Suprapubic skin (tissue), 4 donors: ENCODE results near the gene OGFOD2. TPM values are rescaled to one million over a fixed set of nuclear protein-coding genes. Genes with fewer than 3 reads are reported as not detected.
"Not testable (repeated sequence)": the region's sequence is repeated elsewhere in the genome, so short reads cannot be mapped to it uniquely, and the experiment has no call there.

ENCODE experiments used
- DNase-seq, 2 donors: peaks; one replicate each; pipeline ENCODE4 v3.0.0-alpha.2; 2019; ENCODE audit warnings: low spot score in 2 of 2
- H3K27ac ChIP-seq: fragments of 200-600 bp; sonication (generic); one replicate; pipeline ENCODE4 v1.5.1; 2019
- H3K27me3 ChIP-seq: fragments of 200-600 bp; sonication (generic); one replicate; pipeline ENCODE4 v1.5.1; 2019
- H3K36me3 ChIP-seq: fragments of 200-600 bp; sonication (generic); one replicate; pipeline ENCODE4 v1.5.1; 2019
- H3K4me1 ChIP-seq: fragments of 200-600 bp; sonication (generic); one replicate; pipeline ENCODE4 v1.5.1; 2019
- H3K4me3 ChIP-seq: fragments of 200-600 bp; sonication (generic); one replicate; pipeline ENCODE4 v1.5.1; 2019; ENCODE audit warnings: mild to moderate bottlenecking
- H3K9me3 ChIP-seq: fragments of 200-600 bp; sonication (generic); one replicate; pipeline ENCODE4 v1.5.1; 2019
- CTCF ChIP-seq, 2 donors: fragments of 200-600 bp in 1 of 2; fragments of 450-650 bp in 1 of 2; sonication (generic) in 1 of 2; IDR thresholded peaks; one replicate each; pipeline ENCODE4 v1.5.1; 2016 to 2019; ENCODE audit warnings: antibody characterized with exemption in 2 of 2, mild to moderate bottlenecking in 1 of 2, moderate library complexity in 1 of 2
- EP300 ChIP-seq: sonication (generic); formaldehyde crosslinking; IDR thresholded peaks from one replicate; pipeline ENCODE4 v1.6.1; 2017; ENCODE audit warnings: antibody characterized with exemption
- POLR2A ChIP-seq, 2 donors: fragments of 450-650 bp; IDR thresholded peaks; one replicate each; pipeline ENCODE4 v1.6.1; 2017; ENCODE audit warnings: antibody characterized with exemption in 2 of 2, mild to moderate bottlenecking in 2 of 2, moderate library complexity in 2 of 2
- POLR2AphosphoS5 ChIP-seq, 3 donors: sonication (generic); formaldehyde crosslinking; IDR thresholded peaks; one replicate each; pipeline ENCODE4 v1.6.1; 2017; ENCODE audit warnings: antibody characterized with exemption in 3 of 3
- WGBS: methylation state at CpG from one replicate; pipeline ENCODE4 v1.1.5; 2018; 5-methylcytosine and 5-hydroxymethylcytosine counted together
- total RNA-seq, 4 donors: library from RNA; depleted of rRNA; stranded (reverse); fragments of >200 nt; gene quantifications; one replicate each; pipeline ENCODE4 v1.1.0, GENCODE V29; 2016

OGFOD2 gene
- total RNA-seq, 4 donors from 2014 or later = 9.9 to 27.0 (median 13.5) TPM

GRCh38 chr12:123011701-123012100 is 36.7 kb downstream of the OGFOD2 start:
- Histone ChIP-seq H3K36me3 (peaks cover 23% of the 10 kb centered on the region), H3K27ac (no peak overlapping the region), H3K27me3 (no peaks in the 10 kb centered on the region), H3K4me1 (no peaks in the 10 kb centered on the region), H3K4me3 (no peak overlapping the region), H3K9me3 (no peaks in the 10 kb centered on the region)
- no peak for TF ChIP-seq POLR2AphosphoS5 (IDR thresholded peaks at IDR 0.05)
- no peak for TF ChIP-seq CTCF (IDR thresholded peaks at IDR 0.05)
- TF ChIP-seq POLR2A (IDR thresholded peaks at IDR 0.05) = no peak
- no peak for TF ChIP-seq EP300
- DNase-seq = no peak
- WGBS = 84% methylated on average over 5 of the region's 6 CpGs

- Histone ChIP-seq H3K4me1 (no peaks in the 10 kb centered on the region), H3K27ac (no peak overlapping the region), H3K27me3 (no peaks in the 10 kb centered on the region), H3K36me3 (peaks cover 8% of the 10 kb centered on the region), H3K4me3 (no peak overlapping the region), H3K9me3 (no peaks in the 10 kb centered on the region)
- TF ChIP-seq POLR2A (IDR thresholded peaks at IDR 0.05) (no peak), EP300 (no peak)
- WGBS = 93% methylated on average over 19 of the region's 19 CpGs
- no peak for DNase-seq
Measured at GRCh38 chr12:123013185-123014095, 38.4 kb downstream of the OGFOD2 start.

GRCh38 chr12:123014473-123014872 is 39.4 kb downstream of the OGFOD2 start:
- not testable (repeated sequence) for H3K9me3 ChIP-seq, H3K4me1 ChIP-seq, DNase-seq, H3K27me3 ChIP-seq, H3K36me3 ChIP-seq, H3K27ac ChIP-seq, H3K4me3 ChIP-seq
- WGBS = 93% methylated on average over 4 of the region's 4 CpGs

- WGBS = 93% methylated on average over 1 of the region's 1 CpG
- Histone ChIP-seq H3K27ac (no peak overlapping the region), H3K36me3 (peaks cover 3% of the 10 kb centered on the region), H3K4me1 (no peaks in the 10 kb centered on the region), H3K4me3 (no peak overlapping the region), H3K9me3 (no peaks in the 10 kb centered on the region), H3K27me3 (no peaks in the 10 kb centered on the region)
- no peak for DNase-seq
- no peak for TF ChIP-seq POLR2AphosphoS5 (IDR thresholded peaks at IDR 0.05)
- TF ChIP-seq POLR2A (IDR thresholded peaks at IDR 0.05) = no peak
- TF ChIP-seq CTCF (IDR thresholded peaks at IDR 0.05) = no peak
- no peak for TF ChIP-seq EP300
Measured at GRCh38 chr12:123017753-123018152, 42.7 kb downstream of the OGFOD2 start.

GRCh38 chr12:123019841-123020138 is 44.7 kb downstream of the OGFOD2 start:
- no peak overlapping the region for H3K27ac ChIP-seq
- TF ChIP-seq POLR2A (IDR thresholded peaks at IDR 0.05) (no peak), CTCF (IDR thresholded peaks at IDR 0.05) (no peak), EP300 (no peak), POLR2AphosphoS5 (IDR thresholded peaks at IDR 0.05) (no peak)
- H3K9me3 ChIP-seq = no peaks in the 10 kb centered on the region
- 86% methylated on average over 2 of the region's 2 CpGs for WGBS
- H3K27me3 ChIP-seq = no peaks in the 10 kb centered on the region
- no peaks in the 10 kb centered on the region for H3K4me1 ChIP-seq
- no peaks in the 10 kb centered on the region for H3K36me3 ChIP-seq
- no peak overlapping the region for H3K4me3 ChIP-seq
- DNase-seq = no peak

- no peaks in the 10 kb centered on the region for H3K36me3 ChIP-seq
- H3K27ac ChIP-seq = no peak overlapping the region
- 91% methylated on average over 18 of the region's 18 CpGs for WGBS
- no peaks in the 10 kb centered on the region for H3K4me1 ChIP-seq
- H3K27me3 ChIP-seq = no peaks in the 10 kb centered on the region
- TF ChIP-seq CTCF (IDR thresholded peaks at IDR 0.05) (no peak), POLR2AphosphoS5 (IDR thresholded peaks at IDR 0.05) (no peak), POLR2A (IDR thresholded peaks at IDR 0.05) (no peak), EP300 (no peak)
- no peaks in the 10 kb centered on the region for H3K9me3 ChIP-seq
- no peak overlapping the region for H3K4me3 ChIP-seq
- DNase-seq = no peak
Measured at GRCh38 chr12:123021688-123022604, 46.9 kb downstream of the OGFOD2 start.
